SK-N-SH treated with all-trans-retinoic acid at 6 μM for 48 hours (cell line): ENCODE results near the gene MRM3.

Experiments
- ATAC-seq: fragments of 200-7000 bp; cut with Tn5 transposase; 3 replicates; pipeline ENCODE4 v1.9.1; 2020; ENCODE audit warnings: mild to moderate bottlenecking, moderate library complexity
- ARNTL ChIP-seq: fragments of 450-650 bp; formaldehyde crosslinking; IDR thresholded peaks from 2 replicates; pipeline ENCODE4 v1.5.0; 2020; ENCODE audit warnings: low read depth, mild to moderate bottlenecking, moderate library complexity, borderline replicate concordance
- BACH2 ChIP-seq: fragments of 250-450 bp; sonication (Bioruptor Pico); IDR thresholded peaks from 2 replicates; pipeline ENCODE4 v1.9.0; 2021; ENCODE audit warnings: mild to moderate bottlenecking, borderline replicate concordance
- CSRNP3 ChIP-seq: fragments of 250-450 bp; sonication (Bioruptor Pico); IDR thresholded peaks from 2 replicates; pipeline ENCODE4 v1.5.1; 2021; ENCODE audit warnings: mild to moderate bottlenecking, moderate library complexity
- ESRRG ChIP-seq: fragments of 250-450 bp; sonication (Bioruptor Pico); IDR thresholded peaks from 2 replicates; pipeline ENCODE4 v1.6.1; 2021; ENCODE audit warnings: mild to moderate bottlenecking
- GLIS3 ChIP-seq: fragments of 250-450 bp; sonication (Bioruptor Pico); IDR thresholded peaks from 2 replicates; pipeline ENCODE4 v1.5.0; 2020; ENCODE audit warnings: mild to moderate bottlenecking, moderate library complexity
- ISL1 ChIP-seq: fragments of 250-450 bp; sonication (Bioruptor Pico); IDR thresholded peaks from 2 replicates; pipeline ENCODE4 v2.1.2; 2022; ENCODE audit warnings: mild to moderate bottlenecking, moderate library complexity
- OSR1 ChIP-seq: fragments of 250-450 bp; sonication (Bioruptor Pico); IDR thresholded peaks from 2 replicates; pipeline ENCODE4 v1.8.0; 2022; ENCODE audit warnings: moderate library complexity, mild to moderate bottlenecking, inconsistent platforms
- PATZ1 ChIP-seq: fragments of 250-450 bp; sonication (Bioruptor Pico); IDR thresholded peaks from 2 replicates; pipeline ENCODE4 v1.8.0; 2020; ENCODE audit warnings: mild to moderate bottlenecking, moderate library complexity, borderline replicate concordance
- POU6F1 ChIP-seq: fragments of 250-450 bp; sonication (Bioruptor Pico); IDR thresholded peaks from 2 replicates; pipeline ENCODE4 v1.8.0; 2021; ENCODE audit warnings: low read depth, mild to moderate bottlenecking, moderate library complexity, borderline replicate concordance
- PPARA ChIP-seq: fragments of 250-450 bp; sonication (Bioruptor Pico); IDR thresholded peaks from 2 replicates; pipeline ENCODE4 v1.5.0; 2020; ENCODE audit warnings: mild to moderate bottlenecking, borderline replicate concordance
- RARB ChIP-seq: fragments of 250-450 bp; sonication (Bioruptor Pico); IDR thresholded peaks from 2 replicates; pipeline ENCODE4 v1.8.0; 2021; ENCODE audit warnings: mild to moderate bottlenecking, moderate library complexity
- SNAI2 ChIP-seq: fragments of 250-450 bp; sonication (Bioruptor Pico); IDR thresholded peaks from 2 replicates; pipeline ENCODE4 v1.5.0; 2020; ENCODE audit warnings: mild to moderate bottlenecking, moderate library complexity
- TCF4 ChIP-seq: fragments of 250-450 bp; sonication (Bioruptor Pico); IDR thresholded peaks from 2 replicates; pipeline ENCODE4 v1.8.0; 2021; ENCODE audit warnings: mild to moderate bottlenecking, moderate library complexity, borderline replicate concordance
- TOX ChIP-seq: fragments of 250-450 bp; sonication (Bioruptor Pico); IDR thresholded peaks from 2 replicates; pipeline ENCODE4 v1.8.0; 2021; ENCODE audit warnings: mild to moderate bottlenecking, moderate library complexity, borderline replicate concordance
- ZC3H10 ChIP-seq: fragments of 250-450 bp; sonication (Bioruptor Pico); IDR thresholded peaks from 2 replicates; pipeline ENCODE4 v1.5.1; 2021; ENCODE audit warnings: mild to moderate bottlenecking, moderate library complexity
- ZFP3 ChIP-seq: fragments of 250-450 bp; sonication (Bioruptor Pico); IDR thresholded peaks from 2 replicates; pipeline ENCODE4 v1.5.0; 2020; ENCODE audit warnings: mild to moderate bottlenecking, moderate library complexity
- ZNF565 ChIP-seq: fragments of 450-650 bp; formaldehyde crosslinking; conservative IDR thresholded peaks from 2 replicates; pipeline ENCODE4 v1.5.0; 2020; ENCODE audit warnings: low read depth, mild to moderate bottlenecking, moderate library complexity
- ZNF70 ChIP-seq: fragments of 450-650 bp; formaldehyde crosslinking; IDR thresholded peaks from 2 replicates; pipeline ENCODE4 v1.5.0; 2020; ENCODE audit warnings: mild to moderate bottlenecking, moderate library complexity
- ZNF8 ChIP-seq: fragments of 450-650 bp; formaldehyde crosslinking; IDR thresholded peaks from 2 replicates; pipeline ENCODE4 v1.5.0; 2020; ENCODE audit warnings: mild to moderate bottlenecking, moderate library complexity
- TF ChIP-seq, protein P1 (sequence below): fragments of 250-450 bp; sonication (Bioruptor Pico); IDR thresholded peaks from 2 replicates; pipeline ENCODE4 v1.5.0; 2020; ENCODE audit warnings: mild to moderate bottlenecking, moderate library complexity

Gene MRM3

GRCh38 chr17:799261-799660, 17.1 kb downstream of the MRM3 start:
- no peak for TF ChIP-seq ZNF8 (CRISPR knock-in tag)
- no peak for ATAC-seq

DNA sequence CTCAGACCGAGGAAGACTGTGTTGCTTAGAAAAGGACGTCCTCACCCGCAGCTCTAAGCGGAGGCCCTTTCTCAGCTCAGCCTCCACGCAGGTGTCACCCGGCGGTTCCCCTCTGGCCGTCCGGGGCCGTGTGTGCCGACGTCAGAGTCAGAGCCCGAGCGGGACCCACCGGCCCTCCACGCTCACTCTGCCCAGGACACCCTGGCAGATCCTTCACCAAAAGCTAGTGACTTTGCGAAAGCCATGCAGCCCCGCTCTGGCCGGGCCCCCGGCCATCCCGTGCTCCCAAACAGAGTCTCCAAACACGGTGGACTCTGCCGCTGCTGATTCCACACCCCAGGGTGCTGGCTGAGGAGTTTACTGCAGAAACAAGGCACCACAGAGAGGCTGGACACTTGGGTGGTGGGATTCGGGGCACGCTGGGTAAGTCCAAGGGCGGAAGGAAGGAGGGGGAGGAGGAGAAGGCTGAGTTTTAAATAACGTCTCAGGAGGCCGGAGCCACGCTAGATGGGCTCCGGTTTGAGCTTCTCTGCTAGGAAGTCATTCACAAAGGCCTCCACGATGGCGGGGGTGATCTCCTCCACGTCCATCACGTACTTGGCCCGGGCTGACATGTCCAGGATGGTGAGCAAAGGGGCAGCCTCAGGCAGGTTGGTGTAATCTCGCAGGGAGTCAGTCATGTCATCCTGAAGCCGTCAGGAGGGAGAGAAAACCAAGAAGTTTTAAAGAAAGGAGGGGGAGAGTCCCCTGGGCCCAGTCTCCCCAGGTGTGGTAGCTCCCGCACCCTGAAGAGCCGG, 18.5 kb downstream of the MRM3 start:
- TF ChIP-seq RARB (CRISPR knock-in tag) (no peak), ESRRG (no peak), ZNF8 (CRISPR knock-in tag) (no peak), ZFP3 (CRISPR knock-in tag) (no peak)

GRCh38 chr17:801660-802059, 19.5 kb downstream of the MRM3 start:
- no peak for ATAC-seq

More for the DNA sequence above, 18.5 kb downstream of the MRM3 start:
- no peak for ATAC-seq

More at GRCh38 chr17:801660-802059, 19.5 kb downstream of the MRM3 start:
- TF ChIP-seq ZNF565 (no peak), ISL1 (CRISPR knock-in tag) (no peak), ZFP3 (CRISPR knock-in tag) (no peak), ZNF70 (CRISPR knock-in tag) (no peak), GLIS3 (no peak), BACH2 (CRISPR knock-in tag) (no peak), PPARA (CRISPR knock-in tag) (no peak), TOX (CRISPR knock-in tag) (no peak), SNAI2 (CRISPR knock-in tag) (no peak), ZC3H10 (no peak), ESRRG (no peak), POU6F1 (CRISPR knock-in tag) (no peak), CSRNP3 (CRISPR knock-in tag) (no peak), PATZ1 (CRISPR knock-in tag) (no peak), OSR1 (no peak), TCF4 (CRISPR knock-in tag) (no peak), ARNTL (no peak)
- TF ChIP-seq, protein P1, sequence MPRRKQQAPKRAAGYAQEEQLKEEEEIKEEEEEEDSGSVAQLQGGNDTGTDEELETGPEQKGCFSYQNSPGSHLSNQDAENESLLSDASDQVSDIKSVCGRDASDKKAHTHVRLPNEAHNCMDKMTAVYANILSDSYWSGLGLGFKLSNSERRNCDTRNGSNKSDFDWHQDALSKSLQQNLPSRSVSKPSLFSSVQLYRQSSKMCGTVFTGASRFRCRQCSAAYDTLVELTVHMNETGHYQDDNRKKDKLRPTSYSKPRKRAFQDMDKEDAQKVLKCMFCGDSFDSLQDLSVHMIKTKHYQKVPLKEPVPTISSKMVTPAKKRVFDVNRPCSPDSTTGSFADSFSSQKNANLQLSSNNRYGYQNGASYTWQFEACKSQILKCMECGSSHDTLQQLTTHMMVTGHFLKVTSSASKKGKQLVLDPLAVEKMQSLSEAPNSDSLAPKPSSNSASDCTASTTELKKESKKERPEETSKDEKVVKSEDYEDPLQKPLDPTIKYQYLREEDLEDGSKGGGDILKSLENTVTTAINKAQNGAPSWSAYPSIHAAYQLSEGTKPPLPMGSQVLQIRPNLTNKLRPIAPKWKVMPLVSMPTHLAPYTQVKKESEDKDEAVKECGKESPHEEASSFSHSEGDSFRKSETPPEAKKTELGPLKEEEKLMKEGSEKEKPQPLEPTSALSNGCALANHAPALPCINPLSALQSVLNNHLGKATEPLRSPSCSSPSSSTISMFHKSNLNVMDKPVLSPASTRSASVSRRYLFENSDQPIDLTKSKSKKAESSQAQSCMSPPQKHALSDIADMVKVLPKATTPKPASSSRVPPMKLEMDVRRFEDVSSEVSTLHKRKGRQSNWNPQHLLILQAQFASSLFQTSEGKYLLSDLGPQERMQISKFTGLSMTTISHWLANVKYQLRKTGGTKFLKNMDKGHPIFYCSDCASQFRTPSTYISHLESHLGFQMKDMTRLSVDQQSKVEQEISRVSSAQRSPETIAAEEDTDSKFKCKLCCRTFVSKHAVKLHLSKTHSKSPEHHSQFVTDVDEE: no peak
- TF ChIP-seq, all 23 proteins: peak for 0
